NCI-H2107 (cell line): ENCODE results near the gene MVK.

Source experiments
- DNase-seq: peaks from one replicate; lab custom pipeline; 2025; lab: John Stamatoyannopoulos, UW

MVK gene

GRCh38 chr12:109567296-109567695 lies 6.3 kb upstream of the MVK start:
- no peak for DNase-seq

GRCh38 chr12:109567967-109568366 lies 5.6 kb upstream of the MVK start:
- no peak for DNase-seq

GRCh38 chr12:109568486-109568885 lies 5.1 kb upstream of the MVK start:
- DNase-seq = no peak

- DNase-seq = no peak
These were observed 1.7 kb upstream of the MVK start for GRCh38 chr12:109571773-109572505.

- DNase-seq = no peak
These were observed 1.1 kb upstream of the MVK start for GRCh38 chr12:109572506-109572845.

- no peak for DNase-seq
These were observed 285 bp downstream of the MVK start for GRCh38 chr12:109573914-109574244.

GRCh38 chr12:109575683-109576082 lies 2.1 kb downstream of the MVK start:
- no peak for DNase-seq

GRCh38 chr12:109577311-109577710 lies 3.7 kb downstream of the MVK start:
- DNase-seq = no peak

GRCh38 chr12:109578330-109578927 lies 4.8 kb downstream of the MVK start:
- no peak for DNase-seq

GRCh38 chr12:109579639-109580038 lies 6.0 kb downstream of the MVK start:
- no peak for DNase-seq

GRCh38 chr12:109580272-109580671 lies 6.7 kb downstream of the MVK start:
- no peak for DNase-seq

- peak; percentile 20 for DNase-seq
These were observed 7.2 kb downstream of the MVK start for GRCh38 chr12:109580684-109581333.

GRCh38 chr12:109581334-109581691 lies 7.7 kb downstream of the MVK start:
- DNase-seq = no peak

- DNase-seq = no peak
These were observed 8.3 kb downstream of the MVK start for GRCh38 chr12:109581856-109582255.

- no peak for DNase-seq
These were observed 9.0 kb downstream of the MVK start for GRCh38 chr12:109582636-109583035.

GRCh38 chr12:109583733-109584132 lies 10.1 kb downstream of the MVK start:
- DNase-seq = no peak

- no peak for DNase-seq
These were observed 13.0 kb downstream of the MVK start for GRCh38 chr12:109586385-109587296.

- no peak for DNase-seq
These were observed 14.3 kb downstream of the MVK start for GRCh38 chr12:109587921-109588320.

- DNase-seq = no peak
These were observed 15.1 kb downstream of the MVK start for GRCh38 chr12:109588461-109589239.

- DNase-seq = no peak
These were observed 15.6 kb downstream of the MVK start for GRCh38 chr12:109589240-109589590.

- no peak for DNase-seq
These were observed 16.2 kb downstream of the MVK start for GRCh38 chr12:109589691-109590245.

GRCh38 chr12:109590566-109590965 lies 17.0 kb downstream of the MVK start:
- DNase-seq = no peak
